ENCODE data around the gene AKT1. TPM values are rescaled to one million over a fixed set of nuclear protein-coding genes. Genes with fewer than 3 reads are reported as not detected.
A peak's percentile ranks its signal among the peaks of the same experiment; 100 is the strongest.

AKT1 gene
- total and polyA plus RNA-seq, 2 of the 13 experiments (the other 11 are each of a cell fraction or from before 2014, with no cell fraction given), result 96.2 to 116 TPM

GRCh38 chr14:104794631-104794992 is 936 bp downstream of the AKT1 start (continued):
- TF ChIP-seq CAMTA2 (CRISPR knock-in tag; IDR thresholded peaks at IDR 0.05; ENCODE audit: borderline replicate concordance), result no peak
- no peak for TF ChIP-seq GMEB2 (CRISPR knock-in tag; IDR thresholded peaks at IDR 0.05; ENCODE audit: low read depth)
- no peak for TF ChIP-seq ZNF451 (CRISPR knock-in tag; IDR thresholded peaks at IDR 0.05)
- no peak for TF ChIP-seq FOSL1 (CRISPR knock-in tag; IDR thresholded peaks at IDR 0.05; ENCODE audit: borderline replicate concordance)
- no peak for TF ChIP-seq HNRNPUL1 (IDR thresholded peaks at IDR 0.05; ENCODE audit: low read depth, low read length)
- TF ChIP-seq MIXL1 (CRISPR knock-in tag; IDR thresholded peaks at IDR 0.05), result no peak
- TF ChIP-seq YY1 (IDR thresholded peaks at IDR 0.05; ENCODE audit: insufficient read depth, insufficient replicate concordance, low read depth, low read length), result no peak
- no peak for TF ChIP-seq ZNF709 (CRISPR knock-in tag; IDR thresholded peaks at IDR 0.05)
- TF ChIP-seq ZBTB26 (CRISPR knock-in tag; IDR thresholded peaks at IDR 0.05; ENCODE audit: borderline replicate concordance), result no peak
- TF ChIP-seq ZNF431 (CRISPR knock-in tag; IDR thresholded peaks at IDR 0.05; ENCODE audit: borderline replicate concordance, low read depth), result no peak
- TF ChIP-seq HMGXB4 (CRISPR knock-in tag; IDR thresholded peaks at IDR 0.05; ENCODE audit: borderline replicate concordance in 1 of 2, low read depth in 1 of 2), result peak in 1 of 2 experiments; percentile 62; a peak in 2 of 4 replicates
- no peak for TF ChIP-seq ZNF577 (CRISPR knock-in tag; IDR thresholded peaks at IDR 0.05; ENCODE audit: borderline replicate concordance, low read depth)
- no peak for TF ChIP-seq FOSL2 (CRISPR knock-in tag; IDR thresholded peaks at IDR 0.05)
- TF ChIP-seq NBN (conservative IDR thresholded peaks at IDR 0.05), result no peak
- TF ChIP-seq MTA3 (CRISPR knock-in tag; IDR thresholded peaks at IDR 0.05), result no peak
- no peak; the same call in 1 of the 2 replicates for TF ChIP-seq POGK (CRISPR knock-in tag; conservative IDR thresholded peaks at IDR 0.05)
- TF ChIP-seq PHF5A (CRISPR knock-in tag; IDR thresholded peaks at IDR 0.05; ENCODE audit: low read depth, unreplicated experiment), result no peak
- TF ChIP-seq ZNF674 (CRISPR knock-in tag; IDR thresholded peaks at IDR 0.05; ENCODE audit: low read depth), result no peak
- TF ChIP-seq ZFP91 (CRISPR knock-in tag; IDR thresholded peaks at IDR 0.05; ENCODE audit: borderline replicate concordance), result no peak; the same call in 1 of the 2 replicates
- TF ChIP-seq HNRNPL (IDR thresholded peaks at IDR 0.05; ENCODE audit: low read depth, low read length), result no peak
- no peak for TF ChIP-seq KLF9 (CRISPR knock-in tag; IDR thresholded peaks at IDR 0.05; ENCODE audit: low read depth)
- no peak for TF ChIP-seq ZNF784 (CRISPR knock-in tag; IDR thresholded peaks at IDR 0.05; ENCODE audit: borderline replicate concordance)
